GM21515 (cell line): Measurements from ENCODE around the gene TBRG4.

ENCODE experiments used
- ATAC-seq: cut with Tn5 transposase; IDR thresholded peaks from one replicate; pipeline ENCODE4 v1.9.1; 2021; ENCODE audit not compliant: unreplicated experiment

TBRG4 gene

GRCh38 chr7:45060295-45060694 is 51.2 kb downstream of the TBRG4 start:
- ATAC-seq = no peak

GRCh38 chr7:45057878-45058277 is 53.6 kb downstream of the TBRG4 start:
- no peak for ATAC-seq

GRCh38 chr7:45055594-45056219 is 55.8 kb downstream of the TBRG4 start:
- no peak for ATAC-seq

- no peak for ATAC-seq
These were observed 56.5 kb downstream of the TBRG4 start for GRCh38 chr7:45055016-45055415.

GRCh38 chr7:45054442-45054841 is 57.1 kb downstream of the TBRG4 start:
- no peak for ATAC-seq

- no peak for ATAC-seq
These were observed 57.6 kb downstream of the TBRG4 start for GRCh38 chr7:45053941-45054340.

GRCh38 chr7:45053401-45053800 is 58.1 kb downstream of the TBRG4 start:
- ATAC-seq = no peak

GRCh38 chr7:45052011-45052410 is 59.5 kb downstream of the TBRG4 start:
- ATAC-seq = no peak

GRCh38 chr7:45050198-45050597 is 61.3 kb downstream of the TBRG4 start:
- ATAC-seq = no peak
